ENCODE results near the gene DAPK1.

GRCh38 chr9:87664153-87665060 lies 166.7 kb downstream of the DAPK1 start:
- TF ChIP-seq, protein P1, sequence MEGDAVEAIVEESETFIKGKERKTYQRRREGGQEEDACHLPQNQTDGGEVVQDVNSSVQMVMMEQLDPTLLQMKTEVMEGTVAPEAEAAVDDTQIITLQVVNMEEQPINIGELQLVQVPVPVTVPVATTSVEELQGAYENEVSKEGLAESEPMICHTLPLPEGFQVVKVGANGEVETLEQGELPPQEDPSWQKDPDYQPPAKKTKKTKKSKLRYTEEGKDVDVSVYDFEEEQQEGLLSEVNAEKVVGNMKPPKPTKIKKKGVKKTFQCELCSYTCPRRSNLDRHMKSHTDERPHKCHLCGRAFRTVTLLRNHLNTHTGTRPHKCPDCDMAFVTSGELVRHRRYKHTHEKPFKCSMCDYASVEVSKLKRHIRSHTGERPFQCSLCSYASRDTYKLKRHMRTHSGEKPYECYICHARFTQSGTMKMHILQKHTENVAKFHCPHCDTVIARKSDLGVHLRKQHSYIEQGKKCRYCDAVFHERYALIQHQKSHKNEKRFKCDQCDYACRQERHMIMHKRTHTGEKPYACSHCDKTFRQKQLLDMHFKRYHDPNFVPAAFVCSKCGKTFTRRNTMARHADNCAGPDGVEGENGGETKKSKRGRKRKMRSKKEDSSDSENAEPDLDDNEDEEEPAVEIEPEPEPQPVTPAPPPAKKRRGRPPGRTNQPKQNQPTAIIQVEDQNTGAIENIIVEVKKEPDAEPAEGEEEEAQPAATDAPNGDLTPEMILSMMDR (IDR thresholded peaks at IDR 0.05) = no peak
- TF ChIP-seq POLR2A (IDR thresholded peaks at IDR 0.05; ENCODE audit: low read length) (no peak), NR3C1 (IDR thresholded peaks at IDR 0.05) (no peak)

All from A549 (cell line).